ENCODE data around the gene IFIT1. TPM values are rescaled to one million over a fixed set of nuclear protein-coding genes. Genes with fewer than 3 reads are reported as not detected.

The IFIT1 gene
- total RNA-seq, 1 experiment from 2014 or later, result 2.4 TPM

DNA sequence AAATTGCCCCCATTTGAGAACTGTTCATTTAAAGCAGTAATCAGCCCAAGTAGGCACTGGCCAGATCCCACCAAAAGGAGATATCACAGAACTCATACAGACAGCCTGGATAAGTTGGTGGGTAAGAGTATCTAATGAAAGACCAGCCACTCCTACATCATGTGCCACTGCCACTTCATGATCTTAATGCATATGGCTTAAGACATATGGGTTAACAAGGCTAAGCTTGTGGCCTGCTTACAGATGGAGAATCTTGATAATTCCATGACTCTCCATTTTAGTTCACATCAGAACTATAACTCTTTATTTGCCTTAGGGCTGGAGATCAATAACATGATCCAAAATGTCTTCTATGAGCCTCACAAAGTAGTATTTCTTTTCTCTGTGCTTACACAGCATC, 21.3 kb upstream of the IFIT1 start:
- Histone ChIP-seq H3K36me3 (ENCODE audit: insufficient read depth, low read length, poor library complexity, severe bottlenecking) (no peaks in the 10 kb centered on the region), H3K27me3 (replicated peaks; ENCODE audit: insufficient read depth, low read depth, low read length, poor library complexity) (no peaks in the 10 kb centered on the region), H3K27ac (ENCODE audit: low read depth, low read length, poor library complexity, severe bottlenecking) (no peak overlapping the region), H3K4me3 (ENCODE audit: low read depth, low read length, poor library complexity, severe bottlenecking) (no peak overlapping the region), H3K4me1 (ENCODE audit: insufficient read depth, low read length, poor library complexity, severe bottlenecking) (peaks cover 17% of the 10 kb centered on the region), H3K9me3 (ENCODE audit: low read depth, low read length, poor library complexity, severe bottlenecking) (no peaks in the 10 kb centered on the region)
- DNase-seq (ENCODE audit: low spot score), result no peak
- BruUV-seq (replicated peaks), result no TSS peak
- ChIA-PET POLR2A (ENCODE audit: low non-redundant PET) (no interaction called here), CTCF (no interaction called here)
- TF ChIP-seq EZH2 (IDR thresholded peaks at IDR 0.05; ENCODE audit: borderline replicate concordance, low read depth, low read length, poor library complexity, severe bottlenecking), result no peak
- no peak for TF ChIP-seq CTCF (conservative IDR thresholded peaks at IDR 0.05; ENCODE audit: low read depth, low read length)
- intact Hi-C loops (cut with micrococcal nuclease; ENCODE audit: unreplicated experiment), result no loop called here

GRCh38 chr10:89371987-89372386, 20.4 kb upstream of the IFIT1 start:
- TF ChIP-seq EZH2 (IDR thresholded peaks at IDR 0.05; ENCODE audit: borderline replicate concordance, low read depth, low read length, poor library complexity, severe bottlenecking), result no peak
- no peak for TF ChIP-seq CTCF (conservative IDR thresholded peaks at IDR 0.05; ENCODE audit: low read depth, low read length)
- intact Hi-C loops (cut with micrococcal nuclease; ENCODE audit: unreplicated experiment), result no loop called here
- Histone ChIP-seq H3K9me3 (ENCODE audit: low read depth, low read length, poor library complexity, severe bottlenecking) (no peaks in the 10 kb centered on the region), H3K27ac (ENCODE audit: low read depth, low read length, poor library complexity, severe bottlenecking) (no peak overlapping the region), H3K4me3 (ENCODE audit: low read depth, low read length, poor library complexity, severe bottlenecking) (no peak overlapping the region), H3K27me3 (replicated peaks; ENCODE audit: insufficient read depth, low read depth, low read length, poor library complexity) (no peaks in the 10 kb centered on the region), H3K4me1 (ENCODE audit: insufficient read depth, low read length, poor library complexity, severe bottlenecking) (peaks cover 17% of the 10 kb centered on the region), H3K36me3 (ENCODE audit: insufficient read depth, low read length, poor library complexity, severe bottlenecking) (no peaks in the 10 kb centered on the region)
- BruUV-seq (replicated peaks), result no TSS peak
- ChIA-PET POLR2A (ENCODE audit: low non-redundant PET) (no interaction called here), CTCF (no interaction called here)
- no peak for DNase-seq (ENCODE audit: low spot score)

- peaks cover 10% of the 10 kb centered on the region for H3K4me1 ChIP-seq (ENCODE audit: insufficient read depth, low read length, poor library complexity, severe bottlenecking)
- intact Hi-C loops (cut with micrococcal nuclease; ENCODE audit: unreplicated experiment), result no loop called here
- no peaks in the 10 kb centered on the region for H3K36me3 ChIP-seq (ENCODE audit: insufficient read depth, low read length, poor library complexity, severe bottlenecking)
- ChIA-PET POLR2A (ENCODE audit: low non-redundant PET) (no interaction called here), CTCF (no interaction called here)
- TF ChIP-seq EZH2 (IDR thresholded peaks at IDR 0.05; ENCODE audit: borderline replicate concordance, low read depth, low read length, poor library complexity, severe bottlenecking) (no peak), CTCF (conservative IDR thresholded peaks at IDR 0.05; ENCODE audit: low read depth, low read length) (no peak)
- no peaks in the 10 kb centered on the region for H3K27me3 ChIP-seq (replicated peaks; ENCODE audit: insufficient read depth, low read depth, low read length, poor library complexity)
- no peak overlapping the region for H3K27ac ChIP-seq (ENCODE audit: low read depth, low read length, poor library complexity, severe bottlenecking)
- H3K9me3 ChIP-seq (ENCODE audit: low read depth, low read length, poor library complexity, severe bottlenecking), result no peaks in the 10 kb centered on the region
- no TSS peak for BruUV-seq (replicated peaks)
- DNase-seq (ENCODE audit: low spot score), result no peak
- no peak overlapping the region for H3K4me3 ChIP-seq (ENCODE audit: low read depth, low read length, poor library complexity, severe bottlenecking)
These were observed 18.3 kb upstream of the IFIT1 start for GRCh38 chr10:89373916-89374711.
